H1 (cell line): ENCODE measurements around the gene PDZD8. TPM values are rescaled to one million over a fixed set of nuclear protein-coding genes. Genes with fewer than 3 reads are reported as not detected.

Experiments
- CHD7 ChIP-seq: fragments of 300-600 bp; sonication (generic); IDR thresholded peaks from 2 replicates; pipeline ENCODE4 v1.7.1; 2012; ENCODE audit warnings: low read length, moderate library complexity, mild to moderate bottlenecking, inconsistent platforms; ENCODE audit not compliant: insufficient replicate concordance
- CREB1 ChIP-seq: IDR thresholded peaks from 2 replicates; pipeline ENCODE4 v1.6.1; 2012; ENCODE audit warnings: inconsistent platforms
- EP300 ChIP-seq, 2 experiments: IDR thresholded peaks; 1 replicate in 1 of 2; 2 replicates in 1 of 2; pipeline ENCODE4 v1.6.1; 2011 to 2012; ENCODE audit warnings: low read depth in 2 of 2, low read length in 2 of 2, mild to moderate bottlenecking in 2 of 2, borderline replicate concordance in 1 of 2, inconsistent platforms in 1 of 2, moderate library complexity in 1 of 2
- SAP30 ChIP-seq: fragments of 300-600 bp; sonication (generic); IDR thresholded peaks from 2 replicates; pipeline ENCODE4 v1.7.1; 2012; ENCODE audit warnings: low read length, moderate library complexity, mild to moderate bottlenecking, inconsistent platforms; ENCODE audit not compliant: insufficient read depth, insufficient replicate concordance
- polyA plus RNA-seq, 7 experiments: library from polyadenylated mRNA; depleted of rRNA in 3 of 7; stranded (reverse) in 5 of 7; unstranded in 2 of 7; fragments of >200 nt in 5 of 7; fragments of 200-250 nt in 2 of 7; gene quantifications; 1 replicate in 5 of 7; 2 replicates in 1 of 7; 4 replicates in 1 of 7; pipeline versions ENCODE4 v1.2.1 to v1.2.3, GENCODE V29; 2011 to 2013; ENCODE audit warnings: missing spikeins in 2 of 7, mixed read lengths in 2 of 7
- total RNA-seq: library from RNA; stranded (reverse); fragmentation: NEBNext Ultra II Directional; extraction: Animal tissue kit (Norgen Biotek cat#: 25700); gene quantifications from 2 replicates; pipeline ENCODE4 v1.2.1, GENCODE V29; 2021

Gene PDZD8
- total and polyA plus RNA-seq, 2 of the 8 experiments (the other 6 are each of a cell fraction or from before 2014, with no cell fraction given), result 10.9 to 50.1 TPM

DNA sequence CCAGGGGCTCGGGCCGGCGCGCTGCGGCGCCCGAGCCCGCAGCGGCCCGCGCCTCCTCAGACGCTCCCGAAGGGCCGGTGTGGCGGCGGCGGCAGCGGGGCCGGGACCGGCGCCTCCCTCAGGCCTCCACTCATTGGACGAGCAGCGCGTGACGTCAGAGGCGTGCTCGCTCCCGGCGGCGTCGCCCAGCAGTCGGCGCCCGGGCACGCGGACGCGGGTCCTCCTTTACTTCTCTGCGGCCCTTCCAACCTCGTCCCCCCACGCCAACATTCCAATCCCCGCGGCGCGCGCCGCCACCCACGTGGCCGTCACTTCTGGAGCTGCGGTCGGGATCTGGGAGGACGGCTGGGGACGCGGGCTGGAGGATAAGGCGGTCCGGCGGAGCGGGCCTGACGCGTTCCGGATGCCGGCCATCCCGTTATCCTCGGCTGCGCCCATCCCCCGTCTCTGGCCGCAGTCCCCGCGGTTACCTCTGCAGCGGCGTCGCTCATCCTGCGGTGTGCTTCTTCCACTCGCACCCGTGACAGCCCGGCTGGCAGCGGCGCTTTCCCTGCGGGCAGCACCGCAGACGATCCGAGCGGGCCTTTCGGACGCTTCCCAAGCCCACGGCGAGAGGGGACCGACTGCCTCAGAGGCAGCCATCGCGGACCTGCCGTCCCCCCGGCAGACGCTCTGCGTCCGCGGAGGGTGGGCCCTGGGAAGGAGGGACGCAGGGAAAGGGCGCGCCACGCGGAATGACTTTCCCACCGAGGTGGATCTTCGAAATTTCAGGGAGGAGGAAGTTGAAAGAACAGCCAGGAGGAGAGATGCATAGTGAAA lies at the start of gene PDZD8 (continued):
- TF ChIP-seq CHD7 (no peak), EP300 (IDR thresholded peaks at IDR 0.05; ENCODE audit: borderline replicate concordance in 1 of 2, low read depth in 2 of 2, low read length in 2 of 2) (no peak), SAP30 (no peak), CREB1 (peak; percentile 83)
